ENCODE results near the gene WDR27. TPM values are rescaled to one million over a fixed set of nuclear protein-coding genes. Genes with fewer than 3 reads are reported as not detected.

Gene WDR27
- total RNA-seq, 1 donor from 2014 or later = 92.7 TPM

DNA sequence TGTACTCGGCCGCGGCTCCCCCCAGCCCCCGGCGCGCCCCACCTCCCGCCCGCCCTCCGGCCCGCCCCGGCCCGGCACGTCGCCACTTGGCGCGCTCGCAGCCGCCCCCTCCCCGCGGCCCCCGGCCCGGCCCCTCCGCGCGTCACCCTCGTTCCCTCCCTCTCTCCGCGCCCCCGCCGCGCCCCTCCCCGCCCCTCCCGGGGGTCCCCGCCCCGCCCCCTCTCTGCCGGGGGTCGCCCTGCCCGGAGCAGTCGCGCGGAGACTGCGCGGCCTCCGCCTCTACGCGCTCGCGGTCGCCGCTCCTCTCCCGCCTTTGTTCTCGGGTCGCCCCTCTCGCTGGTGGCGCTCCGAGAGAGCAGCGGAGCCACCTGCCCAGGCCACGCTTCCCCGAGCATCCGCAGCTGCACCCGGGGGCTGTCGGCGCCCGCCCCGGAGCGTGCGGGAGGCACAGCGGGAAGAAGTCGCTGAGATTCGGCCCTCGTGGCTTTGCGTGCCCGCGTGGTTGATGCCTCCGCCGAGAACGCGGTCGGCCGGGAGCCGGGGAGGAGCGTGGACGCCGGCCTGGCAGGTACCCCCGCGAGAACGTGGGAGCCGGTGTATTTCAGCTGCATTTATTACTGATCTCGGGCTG is 22.8 kb upstream of the WDR27 start, which contains the start of gene PHF10:
PHF10 (minus strand) TSS at position 7 of the 631 bp plus-strand sequence. CDS start 569 bp downstream, outside the sequence.
- peak within 1 kb of the TSS; percentile 92 to 98 for H3K27ac ChIP-seq
- peak within 1 kb of the TSS; percentile 88 to 99 for H3K4me3 ChIP-seq
- no peaks in the 10 kb centered on the region for H3K36me3 ChIP-seq
- H3K9me3 ChIP-seq = no peaks in the 10 kb centered on the region
- H3K27me3 ChIP-seq = no peaks in the 10 kb centered on the region
- intact Hi-C loops (cut with DNase I) = loop anchor here (1.0 kb wide), 1 partner anchor 27 kb away; the partner anchor contains the start of genes DYNLT2 and ERMARD
- H3K4me1 ChIP-seq = peaks cover 4 to 14% of the 10 kb centered on the region in 2 donors
- TF ChIP-seq, protein P1, sequence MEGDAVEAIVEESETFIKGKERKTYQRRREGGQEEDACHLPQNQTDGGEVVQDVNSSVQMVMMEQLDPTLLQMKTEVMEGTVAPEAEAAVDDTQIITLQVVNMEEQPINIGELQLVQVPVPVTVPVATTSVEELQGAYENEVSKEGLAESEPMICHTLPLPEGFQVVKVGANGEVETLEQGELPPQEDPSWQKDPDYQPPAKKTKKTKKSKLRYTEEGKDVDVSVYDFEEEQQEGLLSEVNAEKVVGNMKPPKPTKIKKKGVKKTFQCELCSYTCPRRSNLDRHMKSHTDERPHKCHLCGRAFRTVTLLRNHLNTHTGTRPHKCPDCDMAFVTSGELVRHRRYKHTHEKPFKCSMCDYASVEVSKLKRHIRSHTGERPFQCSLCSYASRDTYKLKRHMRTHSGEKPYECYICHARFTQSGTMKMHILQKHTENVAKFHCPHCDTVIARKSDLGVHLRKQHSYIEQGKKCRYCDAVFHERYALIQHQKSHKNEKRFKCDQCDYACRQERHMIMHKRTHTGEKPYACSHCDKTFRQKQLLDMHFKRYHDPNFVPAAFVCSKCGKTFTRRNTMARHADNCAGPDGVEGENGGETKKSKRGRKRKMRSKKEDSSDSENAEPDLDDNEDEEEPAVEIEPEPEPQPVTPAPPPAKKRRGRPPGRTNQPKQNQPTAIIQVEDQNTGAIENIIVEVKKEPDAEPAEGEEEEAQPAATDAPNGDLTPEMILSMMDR (IDR thresholded peaks at IDR 0.05) = no peak
- peak in 1 of 2 donors; percentile 70 for DNase-seq (ENCODE audit: low spot score in 2 of 2)

DNA sequence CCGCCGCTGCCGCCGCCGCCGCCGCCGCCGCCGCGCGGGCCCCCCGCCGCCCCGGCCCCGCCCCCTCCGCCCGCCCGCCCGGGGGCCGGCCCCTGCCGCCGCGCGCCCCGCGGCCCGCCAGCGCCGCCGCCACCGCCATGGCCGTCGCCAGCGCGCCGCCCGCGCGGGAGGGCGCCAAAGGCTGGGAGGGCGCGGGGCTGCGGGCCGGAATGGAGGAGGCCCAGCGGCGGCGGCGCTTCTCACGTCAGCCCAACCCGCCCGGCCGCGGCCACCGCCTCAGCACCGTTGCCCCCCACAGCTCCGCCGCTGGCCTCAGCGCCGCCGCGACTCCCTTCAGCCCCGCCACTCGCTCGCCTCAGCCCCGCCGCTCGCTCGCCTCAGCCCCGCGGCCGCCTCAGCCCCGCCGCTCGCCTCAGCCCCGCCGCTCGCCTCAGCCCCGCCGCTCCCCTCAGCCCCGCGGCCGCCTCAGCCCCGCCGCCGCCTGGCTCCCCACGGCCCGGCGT is 22.2 kb upstream of the WDR27 start:
- DNase-seq (ENCODE audit: low spot score in 2 of 2) = no peak
- TF ChIP-seq, protein P1 (IDR thresholded peaks at IDR 0.05) = no peak
- Histone ChIP-seq H3K9me3 (no peaks in the 10 kb centered on the region), H3K27me3 (no peaks in the 10 kb centered on the region), H3K4me1 (peaks cover 4 to 14% of the 10 kb centered on the region in 2 donors), H3K4me3 (peak overlapping the region; percentile 75 to 76), H3K27ac (peak overlapping the region in 1 of 2 donors; percentile 88), H3K36me3 (no peaks in the 10 kb centered on the region)
- intact Hi-C loops (cut with DNase I) = loop anchor here (1.0 kb wide), 2 partner anchors 22 to 27 kb away; partner anchors contain the start of genes C6orf120, DYNLT2, ERMARD and WDR27

DNA sequence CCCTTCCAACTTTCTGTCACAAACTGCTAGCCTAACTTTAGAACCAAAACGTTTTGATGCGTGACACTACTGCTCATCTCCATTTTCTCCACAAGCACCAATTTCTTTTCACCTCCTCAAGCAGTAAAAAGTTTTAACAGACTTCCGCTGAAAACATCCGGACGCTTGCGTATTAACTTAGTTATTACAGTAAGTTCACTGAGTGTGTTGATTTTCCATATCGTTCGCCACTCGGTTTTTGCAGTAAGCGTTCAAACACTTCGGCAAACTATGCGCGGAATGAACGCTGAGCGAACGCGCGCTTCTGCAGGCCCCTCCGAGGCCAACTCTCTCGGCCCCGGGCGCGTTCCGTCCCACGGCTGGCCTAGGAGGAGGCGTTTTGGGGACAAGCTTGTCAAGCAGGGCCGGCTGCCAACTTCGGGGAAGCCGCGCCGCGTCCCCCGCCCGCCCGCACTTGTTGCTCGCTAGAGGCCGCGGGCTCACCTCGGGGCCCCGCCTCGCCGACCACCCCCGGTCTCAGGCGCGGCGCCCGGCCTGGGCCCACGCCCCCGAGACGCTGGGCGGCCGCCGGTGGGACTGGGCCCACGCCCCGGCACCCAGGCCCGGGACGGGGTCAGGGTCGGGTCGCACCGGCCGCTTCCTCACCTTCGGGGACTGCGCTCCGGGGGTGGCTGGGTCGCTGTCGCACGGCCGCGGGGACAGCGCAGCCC is 21.5 kb upstream of the WDR27 start:
- Histone ChIP-seq H3K4me3 (peak overlapping the region; percentile 88 to 99), H3K4me1 (peaks cover 4 to 14% of the 10 kb centered on the region in 2 donors), H3K27me3 (no peaks in the 10 kb centered on the region), H3K9me3 (no peaks in the 10 kb centered on the region), H3K36me3 (no peaks in the 10 kb centered on the region), H3K27ac (peak overlapping the region; percentile 88 to 98)
- DNase-seq (ENCODE audit: low spot score in 2 of 2) = peak in 1 of 2 donors; percentile 88
- intact Hi-C loops (cut with DNase I) = loop anchor here (1.0 kb wide), 1 partner anchor 21 kb away; the partner anchor contains the start of genes C6orf120 and WDR27
- TF ChIP-seq, protein P1 (IDR thresholded peaks at IDR 0.05) = no peak

DNA sequence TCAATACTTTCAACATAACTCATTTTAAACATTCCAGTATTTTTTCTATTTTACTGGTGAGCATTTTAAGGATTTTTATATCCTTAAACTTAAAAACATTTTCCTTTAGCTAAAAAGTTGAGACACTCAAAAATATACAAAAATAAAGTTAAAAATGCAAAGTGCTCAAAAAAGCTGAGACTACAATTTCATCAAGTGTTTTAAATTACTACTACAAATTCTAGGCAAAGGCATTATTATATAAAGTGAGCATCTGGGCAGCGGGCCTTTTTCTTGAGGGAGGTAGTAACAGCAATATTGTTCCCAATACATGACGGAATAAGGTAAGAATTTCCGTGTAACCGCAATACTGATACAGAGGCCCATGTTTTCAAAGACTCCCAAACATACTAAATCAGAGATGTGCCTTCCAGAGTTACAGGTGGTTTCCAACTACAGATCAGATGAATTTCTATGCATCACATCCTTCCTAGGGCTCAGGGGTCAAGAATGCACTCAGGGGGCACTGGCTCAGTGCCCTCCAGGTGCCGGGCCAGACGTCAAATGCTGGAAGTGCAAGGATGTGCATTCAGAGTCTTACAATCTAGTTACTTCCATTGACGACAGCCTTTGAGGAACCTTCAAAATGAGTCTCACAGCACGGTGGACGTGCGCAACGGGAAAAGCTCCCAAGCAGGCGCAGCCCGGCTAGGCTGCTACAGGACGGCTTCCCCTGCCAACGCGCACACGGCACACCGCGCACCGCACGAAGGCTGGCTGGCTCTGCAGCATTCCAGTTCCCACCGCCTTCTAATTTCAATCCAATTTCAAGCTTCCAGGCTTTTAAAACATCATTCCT is 20.8 kb upstream of the WDR27 start:
- Histone ChIP-seq H3K27ac (peak overlapping the region; percentile 88 to 98), H3K4me1 (peaks cover 4 to 14% of the 10 kb centered on the region in 2 donors), H3K9me3 (no peaks in the 10 kb centered on the region), H3K4me3 (peak overlapping the region; percentile 88 to 99), H3K36me3 (no peaks in the 10 kb centered on the region), H3K27me3 (no peaks in the 10 kb centered on the region)
- TF ChIP-seq, protein P1 (IDR thresholded peaks at IDR 0.05) = no peak
- DNase-seq (ENCODE audit: low spot score in 2 of 2) = no peak
- intact Hi-C loops (cut with DNase I) = loop anchor here (1.0 kb wide), 1 partner anchor 20 kb away; the partner anchor contains the start of genes C6orf120 and WDR27
